ENCODE measurements around the gene GXYLT2.
A peak's percentile ranks its signal among the peaks of the same experiment; 100 is the strongest.

GRCh38 chr3:72891053-72891855, 3.4 kb downstream of the GXYLT2 start:
- TF ChIP-seq, protein P1, sequence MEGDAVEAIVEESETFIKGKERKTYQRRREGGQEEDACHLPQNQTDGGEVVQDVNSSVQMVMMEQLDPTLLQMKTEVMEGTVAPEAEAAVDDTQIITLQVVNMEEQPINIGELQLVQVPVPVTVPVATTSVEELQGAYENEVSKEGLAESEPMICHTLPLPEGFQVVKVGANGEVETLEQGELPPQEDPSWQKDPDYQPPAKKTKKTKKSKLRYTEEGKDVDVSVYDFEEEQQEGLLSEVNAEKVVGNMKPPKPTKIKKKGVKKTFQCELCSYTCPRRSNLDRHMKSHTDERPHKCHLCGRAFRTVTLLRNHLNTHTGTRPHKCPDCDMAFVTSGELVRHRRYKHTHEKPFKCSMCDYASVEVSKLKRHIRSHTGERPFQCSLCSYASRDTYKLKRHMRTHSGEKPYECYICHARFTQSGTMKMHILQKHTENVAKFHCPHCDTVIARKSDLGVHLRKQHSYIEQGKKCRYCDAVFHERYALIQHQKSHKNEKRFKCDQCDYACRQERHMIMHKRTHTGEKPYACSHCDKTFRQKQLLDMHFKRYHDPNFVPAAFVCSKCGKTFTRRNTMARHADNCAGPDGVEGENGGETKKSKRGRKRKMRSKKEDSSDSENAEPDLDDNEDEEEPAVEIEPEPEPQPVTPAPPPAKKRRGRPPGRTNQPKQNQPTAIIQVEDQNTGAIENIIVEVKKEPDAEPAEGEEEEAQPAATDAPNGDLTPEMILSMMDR (IDR thresholded peaks at IDR 0.05), result no peak
- no peak for TF ChIP-seq POLR2A (IDR thresholded peaks at IDR 0.05)
- no peak for TF ChIP-seq EP300 (IDR thresholded peaks at IDR 0.05)
- TF ChIP-seq POLR2AphosphoS5 (IDR thresholded peaks at IDR 0.05), result peak in 3 of 4 donors; percentile 23 to 53 (median 41)

Measured in sigmoid colon (tissue), 4 donors.